GM18520 (cell line): Measurements from ENCODE around the gene PDE7B.
"Not testable (repeated sequence)": the region's sequence is repeated elsewhere in the genome, so short reads cannot be mapped to it uniquely, and the experiment has no call there.

Source experiments
- ATAC-seq: cut with Tn5 transposase; IDR thresholded peaks from one replicate; pipeline ENCODE4 v1.9.1; 2021; ENCODE audit not compliant: unreplicated experiment

PDE7B gene

DNA sequence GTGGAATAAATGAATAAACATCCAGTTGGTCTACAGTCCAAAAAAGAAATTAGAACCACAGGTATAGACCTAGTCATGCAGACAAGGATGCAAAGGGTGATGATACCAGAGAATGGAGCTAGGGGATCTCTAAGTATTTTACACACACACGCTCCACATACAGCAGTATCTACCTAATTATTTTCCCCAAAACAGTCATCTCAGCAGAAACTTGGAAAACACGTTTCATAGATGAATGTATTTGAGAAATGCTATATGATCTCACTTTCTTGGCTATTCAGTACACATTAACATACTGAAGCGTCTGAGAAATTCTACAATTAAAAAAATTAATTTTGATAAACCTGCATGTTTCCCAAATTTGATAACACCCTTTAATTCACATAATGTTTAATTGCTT is 243.3 kb downstream of the PDE7B start:
- no peak for ATAC-seq

DNA sequence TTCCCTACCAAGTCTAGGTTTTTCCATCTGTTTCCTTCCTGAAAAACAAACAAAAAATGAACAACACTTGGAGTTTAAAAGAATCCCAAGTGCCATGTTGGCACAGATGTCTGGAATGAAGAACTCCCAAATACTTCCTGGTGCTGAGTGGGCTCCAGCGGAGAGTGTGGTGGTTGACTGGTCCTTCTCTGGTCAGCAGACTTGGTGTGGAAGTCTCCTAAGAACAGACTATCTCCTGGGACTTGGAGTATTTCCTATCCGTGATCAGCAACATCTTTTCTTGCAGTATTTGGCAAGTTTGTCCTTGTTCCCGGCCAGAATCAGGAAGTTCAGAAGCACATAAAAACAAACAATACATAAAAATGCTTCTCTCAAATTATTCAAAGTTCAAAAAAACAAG is 244.5 kb downstream of the PDE7B start:
- ATAC-seq = no peak

DNA sequence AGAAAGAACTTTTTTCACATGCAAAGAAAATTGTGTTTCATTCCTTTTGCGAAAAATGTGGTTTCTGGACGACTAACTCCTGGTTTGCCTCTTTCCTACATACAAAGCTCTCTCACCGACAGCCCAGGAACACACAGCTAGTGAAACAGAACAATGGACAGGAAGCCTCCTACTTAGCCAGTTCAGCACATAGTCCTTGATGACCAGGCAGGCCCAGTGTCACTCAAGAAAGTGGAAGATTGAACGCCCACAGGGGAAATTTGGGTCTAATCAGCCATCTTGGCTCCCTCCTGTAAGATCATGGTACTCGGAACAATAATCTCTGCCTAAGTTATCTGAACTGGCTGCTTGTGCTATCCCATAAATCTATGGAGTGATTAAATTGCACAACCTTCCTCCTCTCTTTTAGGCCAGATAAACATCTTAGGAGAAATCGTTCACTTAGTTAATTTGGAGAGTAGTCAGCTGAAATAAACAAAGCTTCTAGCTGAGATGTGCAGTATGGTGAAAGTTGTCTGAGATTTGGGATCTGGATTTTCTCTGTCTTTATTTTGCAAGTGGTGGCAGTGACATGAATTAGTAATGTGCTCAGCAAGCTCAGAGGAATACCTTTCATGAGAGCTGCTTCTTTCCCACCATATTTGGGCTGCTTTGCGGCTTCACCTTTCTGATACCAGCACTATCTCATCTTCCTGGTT is 251.6 kb downstream of the PDE7B start:
- no peak for ATAC-seq

DNA sequence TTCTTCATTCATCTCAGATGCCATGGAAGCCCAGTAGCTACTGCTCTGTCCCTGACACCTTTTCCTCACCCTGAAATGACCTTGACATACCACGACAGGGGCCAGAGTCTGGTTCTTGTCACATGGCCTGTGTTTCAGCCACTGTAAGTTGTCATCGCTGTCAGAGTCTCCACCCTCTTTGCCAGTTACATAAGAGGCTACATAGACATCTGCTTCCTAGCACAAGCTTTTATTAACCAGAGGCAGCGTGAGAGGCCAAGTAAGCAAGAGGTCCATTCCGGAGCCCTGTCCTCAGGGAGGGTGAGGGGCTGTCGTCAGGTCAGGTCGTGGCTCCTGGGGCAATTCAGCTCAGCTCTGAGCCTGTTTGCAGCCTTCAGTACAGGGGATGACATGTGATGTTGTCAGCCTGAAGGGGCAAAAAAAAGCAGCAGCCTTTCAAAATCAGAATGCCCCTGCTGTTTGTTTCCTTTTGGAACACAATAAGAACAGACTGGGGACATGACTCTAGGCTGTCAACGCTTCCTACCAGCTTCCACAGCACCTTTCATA is 252.3 kb downstream of the PDE7B start:
- no peak for ATAC-seq

DNA sequence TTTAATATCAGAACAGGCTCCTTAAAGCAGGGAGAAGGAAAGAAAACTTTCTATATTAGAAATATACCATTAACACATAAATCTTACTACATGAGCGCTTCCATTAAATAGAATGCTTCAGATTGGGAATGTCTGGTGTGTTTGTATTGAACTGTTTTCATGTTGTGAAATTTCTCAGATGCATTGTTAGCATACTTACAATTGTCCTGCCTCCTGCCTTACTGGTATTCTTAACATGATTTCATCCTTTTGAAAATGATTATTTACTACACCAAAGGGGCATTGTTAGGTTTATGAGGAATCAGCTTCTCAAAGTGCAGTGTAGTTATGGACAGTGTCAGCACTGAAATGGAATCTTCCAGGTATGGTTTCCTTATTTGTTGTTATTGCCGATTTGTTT is 253.1 kb downstream of the PDE7B start:
- ATAC-seq = no peak

DNA sequence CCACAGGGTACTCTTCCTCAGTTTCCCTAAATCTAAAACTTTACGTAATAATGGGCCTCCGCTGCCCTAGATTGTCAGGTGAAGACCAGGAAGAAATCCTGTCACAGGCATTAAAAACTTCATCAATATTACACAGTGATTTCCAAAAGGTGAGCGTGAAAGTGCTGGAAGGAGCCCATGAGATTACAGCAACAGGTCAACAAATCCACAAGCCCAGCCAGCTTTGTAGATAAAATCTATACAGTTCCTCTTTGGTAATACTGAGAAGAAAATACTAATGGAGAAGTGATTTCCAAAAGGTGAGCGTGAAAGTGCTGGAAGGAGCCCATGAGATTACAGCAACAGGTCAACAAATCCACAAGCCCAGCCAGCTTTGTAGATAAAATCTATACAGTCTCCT is 254.3 kb downstream of the PDE7B start:
- ATAC-seq = not testable (repeated sequence)

DNA sequence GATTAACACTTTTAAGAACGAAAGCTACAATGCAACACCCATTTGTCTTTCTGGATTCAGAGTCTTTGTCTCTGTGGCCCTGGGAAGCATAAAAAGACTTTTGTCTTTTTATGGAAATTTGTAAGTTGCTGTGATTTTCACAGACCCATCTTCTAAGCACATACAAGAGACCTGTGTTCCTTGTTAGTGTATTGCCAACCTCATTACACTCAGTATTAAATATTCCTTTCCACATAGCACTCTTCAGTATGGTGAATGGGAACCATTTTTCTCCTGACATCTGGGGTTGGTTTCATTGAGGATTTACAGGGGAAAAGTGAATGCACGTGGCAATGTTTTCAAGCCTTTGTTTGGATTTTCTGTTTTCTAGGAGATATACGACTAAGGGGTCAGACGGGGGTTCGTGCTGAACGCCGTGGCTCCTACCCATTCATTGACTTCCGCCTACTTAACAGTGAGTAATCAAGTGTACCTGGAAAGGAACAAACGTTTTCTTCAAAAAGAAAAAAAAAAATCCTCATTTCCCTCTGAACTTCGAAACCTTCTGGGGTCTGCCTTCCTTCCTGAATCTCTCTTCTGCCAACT is 257.0 kb downstream of the PDE7B start:
- ATAC-seq = no peak

DNA sequence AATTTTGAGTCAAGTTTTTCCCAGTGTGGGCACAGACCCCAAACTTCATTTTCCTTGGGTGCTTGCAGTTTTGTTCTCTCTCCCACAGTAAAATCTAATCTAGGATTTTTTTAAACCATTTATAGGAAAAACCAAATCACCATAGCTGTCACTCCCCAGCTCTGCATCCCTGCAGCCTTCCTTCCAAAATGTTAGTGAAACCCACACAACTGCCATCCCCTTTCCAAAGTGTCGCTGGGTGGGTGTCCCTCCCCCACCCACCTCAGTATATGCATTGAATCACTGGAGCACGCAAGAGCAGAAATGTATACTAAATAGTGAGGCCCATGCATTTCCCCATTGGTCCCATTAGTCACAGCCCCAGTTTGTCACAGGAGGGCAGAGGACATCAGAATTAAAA is 260.3 kb downstream of the PDE7B start:
- no peak for ATAC-seq

DNA sequence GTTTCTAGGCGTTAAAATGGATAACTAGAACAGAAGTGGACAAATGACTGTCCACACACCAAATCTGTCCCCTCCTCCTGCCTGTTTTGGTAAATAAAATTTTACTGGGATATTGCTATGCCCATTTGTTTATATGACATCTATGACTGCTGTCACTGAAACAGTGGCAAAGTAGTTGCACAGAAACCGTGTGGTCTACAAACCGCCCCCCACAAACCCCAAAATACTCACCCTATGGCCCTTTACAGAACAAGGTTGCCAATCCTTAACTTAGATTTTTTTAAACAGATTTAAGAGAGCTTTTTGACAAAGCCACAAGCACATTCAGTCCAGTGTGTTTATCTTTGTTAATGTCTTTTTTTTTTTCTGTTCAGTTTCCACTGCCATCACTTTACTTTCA is 260.8 kb downstream of the PDE7B start:
- no peak for ATAC-seq

DNA sequence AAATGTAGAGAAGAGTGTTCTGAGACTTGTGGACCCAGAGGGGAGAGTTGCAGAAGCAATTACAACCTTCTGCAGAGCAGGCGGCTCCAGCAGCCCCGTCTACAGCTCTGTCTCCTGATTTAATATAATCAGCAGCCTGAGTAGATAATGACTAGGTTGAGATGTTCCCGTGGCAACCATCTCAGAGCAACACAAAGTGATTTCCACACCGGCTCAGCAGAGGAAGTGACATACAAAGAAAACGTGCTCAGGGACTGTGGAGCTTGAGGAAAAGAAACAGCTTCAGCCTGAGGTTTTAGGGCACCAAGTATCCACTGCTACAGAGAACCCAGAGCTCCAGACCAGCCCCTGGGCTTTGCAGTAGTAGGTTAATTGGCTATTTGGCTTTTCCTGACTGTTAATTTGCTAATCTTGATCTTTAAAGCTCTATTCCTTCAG is 262.3 kb downstream of the PDE7B start:
- ATAC-seq = no peak

DNA sequence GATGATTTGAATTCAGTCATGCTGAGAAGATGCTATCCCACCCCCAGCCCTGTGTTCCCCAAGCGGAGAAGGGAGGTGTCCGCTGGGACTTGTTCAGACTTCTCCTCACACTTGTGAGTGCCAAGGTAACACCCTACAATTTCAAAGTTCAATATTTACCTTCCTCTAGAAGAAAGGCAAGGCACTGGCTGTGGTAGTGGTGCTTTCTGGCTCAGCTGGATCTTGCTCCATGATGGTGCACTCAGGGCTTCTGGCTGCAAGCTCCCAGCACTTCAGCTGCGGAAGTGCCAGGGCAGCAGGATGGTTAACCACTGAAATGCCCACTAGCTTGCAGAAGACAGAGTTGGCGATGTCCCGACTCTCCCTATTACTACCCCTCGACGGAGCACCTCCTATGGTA is 263.2 kb downstream of the PDE7B start:
- ATAC-seq = no peak

DNA sequence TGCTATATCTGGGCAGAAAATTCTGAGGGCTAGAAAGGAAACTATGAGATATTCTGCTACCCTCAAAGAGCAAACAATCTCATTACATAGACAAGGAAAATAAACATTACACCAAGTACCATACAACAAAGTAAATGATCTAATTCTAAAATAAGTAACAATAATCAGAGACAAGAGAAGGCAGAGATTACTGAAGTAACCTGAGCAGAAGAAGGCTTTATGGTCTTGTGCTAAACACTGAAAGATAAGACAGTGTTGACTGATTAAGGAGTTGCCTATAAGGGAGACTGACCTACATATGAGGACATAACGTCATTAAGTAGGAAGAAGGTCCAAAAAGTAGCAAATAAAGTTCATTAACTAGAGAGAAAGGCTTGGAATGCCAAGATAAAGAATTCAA is 264.4 kb downstream of the PDE7B start:
- ATAC-seq = no peak

DNA sequence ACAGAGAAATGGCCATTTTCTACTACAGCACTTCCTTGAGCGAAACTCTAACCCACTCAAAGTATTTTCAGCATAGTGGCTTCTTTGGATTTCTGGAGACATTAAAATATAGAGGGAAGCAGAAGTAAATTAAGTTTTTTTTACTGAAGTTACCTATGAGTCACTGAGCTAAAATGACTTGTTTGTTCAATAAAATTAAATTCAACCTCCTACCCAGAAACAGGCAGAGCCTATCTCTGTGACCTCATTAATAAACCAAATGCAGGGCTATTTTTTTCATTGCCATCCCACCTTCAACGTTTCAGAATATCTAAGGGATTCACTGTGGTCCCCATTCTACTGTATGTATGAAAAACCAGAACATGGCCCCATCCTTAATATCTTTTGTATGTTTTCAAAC is 265.6 kb downstream of the PDE7B start:
- ATAC-seq = no peak

DNA sequence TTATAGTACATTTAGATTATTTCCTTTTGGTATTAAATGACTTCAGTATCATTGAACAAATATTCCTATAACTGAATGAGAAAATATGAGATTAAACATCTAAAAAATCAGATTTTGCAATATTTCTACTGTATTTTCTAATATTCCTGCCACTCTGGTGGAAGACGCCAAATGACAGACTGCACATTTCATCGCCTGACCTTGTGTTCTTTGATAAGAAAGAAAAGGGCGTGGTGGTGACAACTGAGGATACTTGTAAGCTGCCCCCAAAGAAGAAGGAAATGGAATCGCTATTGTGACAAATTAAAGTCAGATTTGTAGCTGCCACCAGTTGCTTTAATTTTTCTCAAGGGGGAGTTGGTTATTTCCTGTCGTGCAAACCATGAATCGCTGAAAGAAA is 267.3 kb downstream of the PDE7B start:
- ATAC-seq = no peak

DNA sequence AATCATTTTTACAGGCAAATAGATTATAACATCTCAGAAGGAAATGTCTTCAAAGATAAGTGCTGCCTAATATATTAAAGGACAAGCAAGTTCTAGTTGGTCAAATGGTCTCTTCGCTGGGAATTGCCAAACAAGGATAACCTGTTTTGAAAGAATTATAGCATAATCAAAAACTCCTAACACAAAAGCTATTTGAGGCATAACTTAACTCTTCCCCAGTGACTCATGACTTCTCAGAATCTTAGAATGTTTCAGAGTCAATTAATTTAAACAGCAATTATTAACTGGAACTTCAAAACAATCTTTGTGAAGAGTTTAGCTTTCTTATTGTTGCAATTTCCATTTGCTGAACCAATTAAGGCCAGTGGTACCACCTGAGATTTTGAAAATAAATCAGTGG is 272.0 kb downstream of the PDE7B start:
- ATAC-seq = no peak

DNA sequence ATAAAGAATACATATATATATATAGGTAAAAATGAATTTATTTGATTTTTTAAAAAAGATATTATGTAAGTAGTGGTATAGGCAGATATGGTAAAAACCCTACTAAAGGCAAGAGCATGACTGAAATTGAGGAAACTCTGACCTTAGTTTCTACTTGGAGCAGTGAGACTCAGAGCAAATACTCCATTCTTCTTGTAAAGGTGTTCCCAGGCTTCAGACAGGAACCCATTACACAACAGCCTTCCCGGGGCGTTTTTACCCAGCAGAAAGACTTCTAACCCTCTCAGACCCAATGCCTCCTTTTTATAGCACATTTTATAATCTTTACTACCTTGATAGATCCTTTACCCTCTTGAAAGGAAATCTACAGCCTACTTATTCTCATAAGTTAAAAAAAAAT is 274.1 kb downstream of the PDE7B start:
- ATAC-seq = no peak

DNA sequence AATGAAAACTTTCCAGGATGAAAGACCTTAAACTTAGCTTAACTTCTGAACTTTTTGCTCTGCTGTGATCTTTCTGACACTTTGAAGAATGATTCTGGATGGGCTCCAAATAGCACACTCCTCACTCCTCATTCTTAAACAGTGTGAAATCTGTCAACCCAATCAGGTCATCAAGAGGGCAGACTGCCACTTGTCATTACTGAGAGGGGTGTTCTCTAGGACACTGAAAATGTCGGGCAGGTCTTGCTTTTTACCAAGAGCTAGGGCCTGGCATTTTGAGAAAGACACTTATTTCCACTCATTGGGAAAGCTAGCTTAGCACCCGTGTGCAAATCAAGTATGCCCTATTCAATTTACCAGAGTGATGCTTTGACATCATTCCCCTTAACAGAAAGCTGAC is 276.4 kb downstream of the PDE7B start:
- ATAC-seq = no peak

DNA sequence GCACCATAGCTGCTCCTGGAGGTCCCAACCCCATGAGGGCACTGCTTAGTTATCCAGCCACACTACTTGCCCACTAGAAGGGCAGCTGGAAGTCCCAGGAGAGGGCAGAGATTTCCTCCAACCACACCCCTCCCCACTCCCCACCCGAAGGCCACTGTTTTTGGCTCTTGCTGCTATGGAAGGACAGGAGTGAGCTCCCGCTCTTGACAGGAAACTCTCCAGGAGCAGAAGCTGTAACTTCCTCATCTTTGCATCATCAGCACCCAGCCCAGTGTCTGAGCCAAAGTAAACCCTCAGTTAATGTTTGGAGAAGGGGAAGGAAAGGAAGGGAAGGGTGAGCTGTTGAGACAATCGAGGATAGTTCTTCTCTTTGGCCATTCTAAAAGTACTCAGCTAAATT is 277.9 kb downstream of the PDE7B start:
- ATAC-seq = no peak

DNA sequence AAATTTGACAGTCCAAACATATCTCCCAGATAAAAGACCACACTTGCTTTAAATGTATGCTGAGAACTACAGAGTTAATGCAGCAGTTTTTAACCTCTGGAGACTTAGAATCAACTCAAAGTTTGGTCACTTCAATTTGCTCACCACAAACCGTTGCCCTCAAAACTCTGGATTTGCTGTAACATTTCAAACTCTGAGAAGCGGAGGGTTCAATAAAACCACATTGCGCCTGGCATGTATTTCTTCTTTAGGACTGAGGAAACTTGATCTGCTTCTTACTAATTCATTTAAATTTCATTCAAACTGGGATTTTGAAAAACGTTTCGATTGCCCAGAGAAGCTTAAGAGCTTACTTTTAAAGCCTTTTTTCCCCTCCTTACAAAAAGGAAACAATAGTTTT is 282.8 kb downstream of the PDE7B start:
- no peak for ATAC-seq

DNA sequence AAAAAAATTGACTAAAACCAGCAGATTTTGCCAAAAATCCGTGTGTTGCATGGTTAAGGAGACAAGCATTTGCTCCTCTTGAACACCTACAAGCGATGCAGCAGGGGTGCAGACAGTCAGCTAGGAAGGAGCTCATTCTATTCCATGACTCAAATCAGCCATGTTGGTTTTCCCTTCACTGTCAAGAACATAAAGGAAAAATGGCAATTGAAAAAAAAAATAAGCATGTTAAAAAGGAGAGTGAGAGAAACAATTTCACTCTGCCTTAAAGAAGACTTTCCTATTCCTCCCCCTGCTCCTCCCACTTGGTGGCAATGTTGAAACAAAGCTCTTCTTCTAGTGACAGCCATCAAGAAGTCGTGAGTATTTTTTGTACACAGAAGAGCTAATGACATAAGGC is 283.2 kb downstream of the PDE7B start:
- ATAC-seq = no peak

DNA sequence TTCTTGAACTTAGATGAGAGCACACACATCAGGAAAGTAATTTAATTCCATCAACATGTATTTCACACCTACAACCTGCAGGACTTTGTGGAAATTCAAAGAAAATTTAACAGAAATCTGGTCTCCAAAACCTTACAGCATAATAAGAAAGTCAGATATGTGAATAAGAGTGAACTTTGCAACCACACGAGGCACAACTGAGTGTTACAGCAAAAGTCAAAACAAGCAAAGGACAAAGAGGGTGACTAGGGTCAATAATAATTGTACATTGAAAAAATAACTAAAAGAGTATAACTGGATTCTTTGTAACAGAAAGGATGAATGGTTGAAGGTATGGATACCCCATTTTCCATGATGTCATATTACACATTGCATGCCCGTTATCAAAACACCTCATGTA is 284.8 kb downstream of the PDE7B start:
- no peak for ATAC-seq

DNA sequence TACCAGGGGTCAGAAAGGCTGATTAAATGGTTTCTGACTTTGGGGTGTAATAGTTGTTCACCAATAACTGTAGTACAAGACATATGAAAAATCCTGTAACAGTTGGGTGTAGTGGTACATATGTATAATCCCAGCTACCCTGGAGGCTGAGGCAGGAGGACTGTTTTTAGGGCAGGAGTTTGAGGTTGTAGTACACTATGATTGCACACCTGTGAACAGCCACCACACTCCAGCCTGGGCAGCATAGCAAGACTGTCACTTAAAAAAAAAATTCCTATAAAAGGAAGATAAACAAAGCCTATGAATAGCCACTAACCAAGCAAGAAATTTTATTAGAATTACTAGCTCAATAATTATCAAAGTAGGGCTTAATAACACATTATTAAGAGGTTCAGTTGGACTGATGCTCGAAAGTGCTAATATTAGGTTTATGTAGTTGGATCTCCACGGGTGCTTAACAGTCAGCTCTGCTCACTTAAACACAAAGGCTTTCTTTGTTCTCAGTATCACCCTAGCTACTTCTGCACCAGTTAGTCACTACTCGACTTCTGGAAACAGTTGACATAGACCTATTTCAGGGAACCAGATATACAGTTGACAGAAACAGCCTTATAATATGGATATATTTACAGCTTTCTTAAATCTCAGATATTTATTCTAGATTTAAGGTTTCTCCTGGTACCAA is 285.6 kb downstream of the PDE7B start:
- no peak for ATAC-seq
